ENCODE results near the gene TDRD12.

DNA sequence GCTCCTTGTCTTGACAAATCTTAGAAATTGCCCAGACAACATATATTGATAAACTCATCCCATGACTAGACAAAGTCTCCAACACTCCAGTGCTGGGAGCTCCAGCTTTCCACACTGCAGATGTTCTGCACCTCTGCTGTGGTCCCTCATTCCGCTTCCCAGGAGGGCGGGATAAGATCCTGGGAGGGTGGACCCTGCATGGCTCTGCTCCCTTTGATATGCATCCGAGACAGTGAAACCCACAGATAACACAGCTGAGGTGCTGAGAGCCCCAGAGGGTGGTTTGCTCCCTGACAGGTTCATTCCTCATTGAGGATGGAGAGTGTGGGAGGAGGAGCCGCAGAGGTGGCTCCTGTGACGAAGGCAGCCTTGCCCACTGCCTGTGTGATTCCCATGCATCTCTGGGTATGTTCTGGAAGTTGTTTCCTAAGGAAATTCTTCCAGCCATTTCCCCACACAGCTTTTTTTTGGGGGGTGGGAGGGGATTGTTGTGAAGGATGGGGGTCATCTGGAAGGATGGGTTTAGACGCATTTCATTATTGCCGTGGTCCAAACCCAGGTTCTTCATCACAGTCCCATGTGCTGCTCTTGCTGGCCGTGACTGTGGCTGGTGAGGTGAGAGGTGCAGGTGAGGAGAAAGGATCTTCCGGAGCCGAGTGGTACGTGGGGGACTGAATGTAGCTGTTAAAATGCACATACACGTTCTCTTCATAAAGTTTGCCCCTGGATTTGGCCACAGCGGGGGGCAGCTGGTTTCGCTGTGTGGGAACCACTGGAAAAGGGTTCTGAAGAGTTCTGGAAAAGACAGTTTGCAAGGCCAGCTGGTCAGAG, 103.6 kb downstream of the TDRD12 start:
- TF ChIP-seq, protein P1, sequence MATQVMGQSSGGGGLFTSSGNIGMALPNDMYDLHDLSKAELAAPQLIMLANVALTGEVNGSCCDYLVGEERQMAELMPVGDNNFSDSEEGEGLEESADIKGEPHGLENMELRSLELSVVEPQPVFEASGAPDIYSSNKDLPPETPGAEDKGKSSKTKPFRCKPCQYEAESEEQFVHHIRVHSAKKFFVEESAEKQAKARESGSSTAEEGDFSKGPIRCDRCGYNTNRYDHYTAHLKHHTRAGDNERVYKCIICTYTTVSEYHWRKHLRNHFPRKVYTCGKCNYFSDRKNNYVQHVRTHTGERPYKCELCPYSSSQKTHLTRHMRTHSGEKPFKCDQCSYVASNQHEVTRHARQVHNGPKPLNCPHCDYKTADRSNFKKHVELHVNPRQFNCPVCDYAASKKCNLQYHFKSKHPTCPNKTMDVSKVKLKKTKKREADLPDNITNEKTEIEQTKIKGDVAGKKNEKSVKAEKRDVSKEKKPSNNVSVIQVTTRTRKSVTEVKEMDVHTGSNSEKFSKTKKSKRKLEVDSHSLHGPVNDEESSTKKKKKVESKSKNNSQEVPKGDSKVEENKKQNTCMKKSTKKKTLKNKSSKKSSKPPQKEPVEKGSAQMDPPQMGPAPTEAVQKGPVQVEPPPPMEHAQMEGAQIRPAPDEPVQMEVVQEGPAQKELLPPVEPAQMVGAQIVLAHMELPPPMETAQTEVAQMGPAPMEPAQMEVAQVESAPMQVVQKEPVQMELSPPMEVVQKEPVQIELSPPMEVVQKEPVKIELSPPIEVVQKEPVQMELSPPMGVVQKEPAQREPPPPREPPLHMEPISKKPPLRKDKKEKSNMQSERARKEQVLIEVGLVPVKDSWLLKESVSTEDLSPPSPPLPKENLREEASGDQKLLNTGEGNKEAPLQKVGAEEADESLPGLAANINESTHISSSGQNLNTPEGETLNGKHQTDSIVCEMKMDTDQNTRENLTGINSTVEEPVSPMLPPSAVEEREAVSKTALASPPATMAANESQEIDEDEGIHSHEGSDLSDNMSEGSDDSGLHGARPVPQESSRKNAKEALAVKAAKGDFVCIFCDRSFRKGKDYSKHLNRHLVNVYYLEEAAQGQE (IDR thresholded peaks at IDR 0.05; ENCODE audit: insufficient read depth in 1 of 2, low read depth in 2 of 2, low read length in 2 of 2) = no peak
- TF ChIP-seq TAF1 (IDR thresholded peaks at IDR 0.05; ENCODE audit: borderline replicate concordance, insufficient read depth, low read length) = no peak
